HCT116 (cell line): ENCODE data around the gene NELFB. TPM values are rescaled to one million over a fixed set of nuclear protein-coding genes. Genes with fewer than 3 reads are reported as not detected.

Experiments used
- ATAC-seq: fragments of 200-7000 bp; cut with Tn5 transposase; 2 replicates; pipeline ENCODE4 v1.9.1; 2020; ENCODE audit warnings: mild to moderate bottlenecking, moderate library complexity
- BruUV-seq: library from RNA; stranded (reverse); fragments of 400-500 nt; replicated peaks from 2 replicates; lab custom pipeline; 2021; lab: Mats Ljungman, UMichigan
- CTCF ChIA-PET: fragments of 300-600 bp; sonication (Branson Sonifier 250); formaldehyde crosslinking; loops from one replicate; lab custom pipeline; 2021; ENCODE audit warnings: antibody characterized with exemption; lab: Charles Lee
- POLR2A ChIA-PET: fragments of 300-600, 350-600 bp; sonication (Branson Sonifier 250); formaldehyde crosslinking; loops from one replicate; lab custom pipeline; 2021; ENCODE audit warnings: antibody characterized with exemption; lab: Charles Lee
- RAD21 ChIA-PET, 2 experiments: fragments of 300-600 bp; sonication (Branson Sonifier 250); formaldehyde crosslinking; loops; one replicate each; lab custom pipeline; 2023; ENCODE audit warnings: low total read pairs in 2 of 2; ENCODE audit not compliant: uncharacterized antibody in 2 of 2, unreplicated experiment in 2 of 2, low non-redundant PET in 1 of 2; lab: Charles Lee
- DNase-seq: peaks from one replicate; pipeline ENCODE4 v3.0.0-alpha.2; 2010; ENCODE audit warnings: low read depth, low spot score
- H2AFZ ChIP-seq: fragments of 200-600 bp; shearing (Covaris generic), sonication (generic); 2 replicates; pipeline ENCODE4 v1.6.1; 2017; ENCODE audit warnings: low read depth, mixed run types, mixed read lengths, antibody characterized with exemption, low read length; ENCODE audit not compliant: poor library complexity, severe bottlenecking
- H3K27ac ChIP-seq: 2 replicates; pipeline ENCODE4 v1.5.1; 2012; ENCODE audit warnings: low read depth, low read length
- H3K27me3 ChIP-seq: fragments of 200-600 bp; sonication (generic); 2 replicates; pipeline ENCODE4 v1.6.1; 2016; ENCODE audit warnings: mixed run types, low read length, mixed read lengths; ENCODE audit not compliant: insufficient read depth
- H3K36me3 ChIP-seq, 2 experiments: fragments of 200-500 bp in 1 of 2; fragments of 200-600 bp in 1 of 2; sonication (Bioruptor generic) in 1 of 2; sonication (generic) in 1 of 2; 2 replicates each; pipeline versions ENCODE4 v1.5.1 to v1.6.1; 2014 to 2016; ENCODE audit warnings: low read length in 2 of 2, inconsistent platforms in 1 of 2, mixed read lengths in 1 of 2, mixed run types in 1 of 2; ENCODE audit not compliant: insufficient read depth in 2 of 2, control insufficient read depth in 1 of 2
- H3K4me1 ChIP-seq, 2 experiments: fragments of 200-600 bp in 1 of 2; sonication (generic) in 1 of 2; 2 replicates each; pipeline versions ENCODE4 v1.5.1 to v1.6.1; 2012 to 2017; ENCODE audit warnings: low read length in 2 of 2, inconsistent platforms in 1 of 2, mild to moderate bottlenecking in 1 of 2, mixed read lengths in 1 of 2, mixed run types in 1 of 2, moderate library complexity in 1 of 2; ENCODE audit not compliant: insufficient read depth in 2 of 2, control insufficient read depth in 1 of 2
- H3K4me2 ChIP-seq: fragments of 200-600 bp; sonication (generic); 2 replicates; pipeline ENCODE4 v1.6.1; 2017; ENCODE audit warnings: mixed run types, low read length, mixed read lengths
- H3K4me3 ChIP-seq, 2 experiments: fragments of 200-600 bp in 1 of 2; sonication (generic) in 1 of 2; replicated peaks in 1 of 2; 2 replicates each; pipeline ENCODE4 v1.5.1; 2011 to 2016; ENCODE audit warnings: low read length in 2 of 2, control low read depth in 1 of 2, low read depth in 1 of 2, mild to moderate bottlenecking in 1 of 2, mixed read lengths in 1 of 2, mixed run types in 1 of 2
- H3K79me2 ChIP-seq: fragments of 200-600 bp; sonication (generic); 2 replicates; pipeline ENCODE4 v1.6.1; 2017; ENCODE audit warnings: mild to moderate bottlenecking, mixed run types, low read length, moderate library complexity, mixed read lengths; ENCODE audit not compliant: insufficient read depth
- H3K9ac ChIP-seq: fragments of 200-600 bp; sonication (generic); 2 replicates; pipeline ENCODE4 v1.6.1; 2016; ENCODE audit warnings: low read length, mixed read lengths
- H3K9me2 ChIP-seq: fragments of 200-600 bp; sonication (generic), shearing (Covaris generic); 2 replicates; pipeline ENCODE4 v1.6.1; 2017; ENCODE audit warnings: mixed run types, mild to moderate bottlenecking, moderate library complexity; ENCODE audit not compliant: insufficient read depth
- H3K9me3 ChIP-seq, 2 experiments: fragments of 200-500 bp in 1 of 2; fragments of 200-600 bp in 1 of 2; sonication (Bioruptor generic) in 1 of 2; sonication (generic) in 1 of 2; 2 replicates each; pipeline ENCODE4 v1.6.1; 2014 to 2017; ENCODE audit warnings: low read length in 2 of 2, mixed read lengths in 2 of 2, inconsistent platforms in 1 of 2, low read depth in 1 of 2, mild to moderate bottlenecking in 1 of 2, mixed run types in 1 of 2, moderate library complexity in 1 of 2; ENCODE audit not compliant: control insufficient read depth in 1 of 2, insufficient read depth in 1 of 2
- H4K20me1 ChIP-seq: fragments of 200-600 bp; sonication (generic), shearing (Covaris generic); 2 replicates; pipeline ENCODE4 v1.6.1; 2017; ENCODE audit warnings: mixed run types, mild to moderate bottlenecking, moderate library complexity; ENCODE audit not compliant: insufficient read depth
- CTCF ChIP-seq, 3 experiments: fragments of 200-600 bp in 1 of 3; sonication (generic) in 1 of 3; IDR thresholded peaks in 2 of 3; conservative IDR thresholded peaks in 1 of 3; 2 replicates each; pipeline ENCODE4 v1.5.1; 2012 to 2017; ENCODE audit warnings: low read depth in 2 of 3, low read length in 2 of 3, antibody characterized with exemption in 1 of 3, borderline replicate concordance in 1 of 3, control low read depth in 1 of 3, mild to moderate bottlenecking in 1 of 3, mixed read lengths in 1 of 3, mixed run types in 1 of 3, moderate library complexity in 1 of 3; ENCODE audit not compliant: insufficient read depth in 1 of 3
- EGR1 ChIP-seq: IDR thresholded peaks from 2 replicates; pipeline ENCODE4 v1.6.1; 2012; ENCODE audit warnings: low read depth
- EZH2phosphoT487 ChIP-seq: fragments of 200-600 bp; IDR thresholded peaks from 2 replicates; pipeline ENCODE4 v1.6.1; 2018; ENCODE audit warnings: antibody characterized with exemption, borderline replicate concordance
- FOSL1 ChIP-seq: IDR thresholded peaks from 2 replicates; pipeline ENCODE4 v1.6.1; 2012; ENCODE audit warnings: low read depth
- MAX ChIP-seq: IDR thresholded peaks from 2 replicates; pipeline ENCODE4 v1.6.1; 2012
- POLR2AphosphoS5 ChIP-seq: IDR thresholded peaks from 2 replicates; pipeline ENCODE4 v1.6.1; 2011; ENCODE audit warnings: mild to moderate bottlenecking, low read depth, low read length, moderate library complexity
- RAD21 ChIP-seq: IDR thresholded peaks from 2 replicates; pipeline ENCODE4 v1.6.1; 2012; ENCODE audit warnings: low read depth, mild to moderate bottlenecking
- ZBTB33 ChIP-seq: IDR thresholded peaks from 2 replicates; pipeline ENCODE4 v1.6.1; 2011; ENCODE audit warnings: mild to moderate bottlenecking, low read length, moderate library complexity; ENCODE audit not compliant: insufficient replicate concordance; ENCODE audit errors: extremely low read depth
- ZFX ChIP-seq: fragments of 450-650 bp; IDR thresholded peaks from 2 replicates; pipeline ENCODE4 v1.6.1; 2017
- intact Hi-C: fragments of 100-400 bp; cut with micrococcal nuclease; formaldehyde crosslinking; loops from 2 replicates; pipeline ENCODE4 v1.10.0; 2022
- total RNA-seq: library from RNA; stranded (reverse); gene quantifications from one replicate; pipeline ENCODE4 v1.2.1, GENCODE V29; 2021; ENCODE audit not compliant: unreplicated experiment

Gene NELFB
- total RNA-seq, 1 experiment from 2014 or later: 86.4 TPM

GRCh38 chr9:137221095-137221505, 34.0 kb upstream of the NELFB start (continued):
- TF ChIP-seq ZBTB33 (no peak), RAD21 (no peak), MAX (no peak), FOSL1 (no peak), CTCF (IDR thresholded peaks at IDR 0.05 in 2 of 3, conservative IDR thresholded peaks at IDR 0.05 in 1 of 3; ENCODE audit: borderline replicate concordance in 1 of 3, insufficient read depth in 1 of 3, low read depth in 2 of 3, low read length in 2 of 3) (no peak), EGR1 (no peak), POLR2AphosphoS5 (no peak)

- Histone ChIP-seq H3K79me2 (no peaks in the 10 kb centered on the region), H3K27me3 (no peaks in the 10 kb centered on the region), H3K36me3 (no peaks in the 10 kb centered on the region), H4K20me1 (no peaks in the 10 kb centered on the region), H3K4me3 (peak overlapping the region; percentile 50 to 60), H3K9me2 (no peaks in the 10 kb centered on the region), H3K27ac (peak overlapping the region; percentile 98; the same call in 1 of the 2 replicates), H3K4me2 (peak overlapping the region; percentile 74), H2AFZ (no peak overlapping the region), H3K9ac (peak overlapping the region; percentile 59), H3K4me1 (peaks cover 51 to 80% of the 10 kb centered on the region in 2 experiments), H3K9me3 (no peaks in the 10 kb centered on the region)
- ChIA-PET RAD21 (no interaction called here), CTCF (no interaction called here), POLR2A (interaction anchor here (1.2 kb wide), 1 partner anchor 19 kb away, joined by 3 read pairs; the partner anchor contains the start of gene TUBB4B)
- BruUV-seq: no TSS peak
- intact Hi-C loops: loop anchor here (2.0 to 10.0 kb wide), 3 partner anchors 17 to 437 kb away; partner anchors contain the start of genes NDOR1 and TMEM203
- no peak for DNase-seq
- TF ChIP-seq EZH2phosphoT487 (no peak), ZFX (no peak), MAX (no peak)
- no peak for ATAC-seq
These were observed 33.5 kb upstream of the NELFB start for GRCh38 chr9:137221506-137222111.
